Right ventricle myocardium superior (tissue), 1 donor: Measurements from ENCODE around the gene CAPN11. TPM values are rescaled to one million over a fixed set of nuclear protein-coding genes. Genes with fewer than 3 reads are reported as not detected.

Experiments
- ATAC-seq: fragments of 200-7000 bp; cut with Tn5 transposase; one replicate; pipeline ENCODE4 v1.9.1; 2020; ENCODE audit warnings: mild to moderate bottlenecking; ENCODE audit not compliant: poor library complexity
- DNase-seq: peaks from one replicate; pipeline ENCODE4 v3.0.0-alpha.2; 2020
- intact Hi-C: fragments of 100-400 bp; cut with DNase I; formaldehyde crosslinking; loops from one replicate; pipeline ENCODE4 v1.11.2; 2022
- total RNA-seq: library from RNA; stranded (reverse); fragmentation: NEBNext Ultra II Directional; extraction: Animal tissue kit (Norgen Biotek cat#: 25700); gene quantifications from one replicate; pipeline ENCODE4 v1.2.1, GENCODE V29; 2021
- donor health status: DM: no; HTN: yes; CAD: no; lungs with severe emphysema.

CAPN11 gene
- total RNA-seq, 1 donor from 2014 or later, result 0.43 TPM

DNA sequence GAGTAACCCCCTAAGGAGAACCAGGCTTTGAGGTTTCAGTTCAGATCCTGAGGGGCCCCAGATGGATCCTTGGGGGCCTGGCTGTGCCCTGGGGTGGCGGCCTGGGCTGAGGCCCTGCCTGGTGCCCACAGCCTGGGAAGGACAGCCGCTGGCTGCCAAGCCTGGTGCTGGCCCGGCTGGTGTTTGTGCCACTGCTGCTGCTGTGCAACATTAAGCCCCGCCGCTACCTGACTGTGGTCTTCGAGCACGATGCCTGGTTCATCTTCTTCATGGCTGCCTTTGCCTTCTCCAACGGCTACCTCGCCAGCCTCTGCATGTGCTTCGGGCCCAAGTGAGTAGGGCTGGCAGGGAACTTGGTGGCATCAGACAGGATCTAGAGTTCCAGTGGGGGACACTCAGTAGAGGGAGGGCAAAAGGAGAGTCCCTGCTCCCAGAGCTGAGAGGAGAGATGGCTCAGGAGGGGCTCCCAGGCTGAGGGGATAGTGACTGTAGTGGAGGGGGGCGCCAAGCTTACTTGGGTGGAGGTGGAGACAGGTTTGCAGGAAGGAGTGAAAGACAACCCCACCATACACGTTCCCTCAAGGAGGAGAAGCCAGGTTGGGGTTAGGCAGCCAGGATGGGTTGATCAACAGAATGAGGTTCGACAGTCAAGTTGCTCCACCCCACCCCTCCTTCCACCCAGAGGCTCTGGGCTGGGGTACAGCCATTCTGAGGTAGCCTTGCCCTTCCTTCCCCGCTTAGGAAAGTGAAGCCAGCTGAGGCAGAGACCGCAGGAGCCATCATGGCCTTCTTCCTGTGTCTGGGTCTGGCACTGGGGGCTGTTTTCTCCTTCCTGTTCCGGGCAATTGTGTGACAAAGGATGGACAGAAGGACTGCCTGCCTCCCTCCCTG, 74.3 kb downstream of the CAPN11 start:
- DNase-seq (no peak), ATAC-seq (no peak)
- intact Hi-C loops, result no loop called here

DNA sequence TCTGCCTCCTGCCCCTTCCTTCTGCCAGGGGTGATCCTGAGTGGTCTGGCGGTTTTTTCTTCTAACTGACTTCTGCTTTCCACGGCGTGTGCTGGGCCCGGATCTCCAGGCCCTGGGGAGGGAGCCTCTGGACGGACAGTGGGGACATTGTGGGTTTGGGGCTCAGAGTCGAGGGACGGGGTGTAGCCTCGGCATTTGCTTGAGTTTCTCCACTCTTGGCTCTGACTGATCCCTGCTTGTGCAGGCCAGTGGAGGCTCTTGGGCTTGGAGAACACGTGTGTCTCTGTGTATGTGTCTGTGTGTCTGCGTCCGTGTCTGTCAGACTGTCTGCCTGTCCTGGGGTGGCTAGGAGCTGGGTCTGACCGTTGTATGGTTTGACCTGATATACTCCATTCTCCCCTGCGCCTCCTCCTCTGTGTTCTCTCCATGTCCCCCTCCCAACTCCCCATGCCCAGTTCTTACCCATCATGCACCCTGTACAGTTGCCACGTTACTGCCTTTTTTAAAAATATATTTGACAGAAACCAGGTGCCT, 75.0 kb downstream of the CAPN11 start:
- intact Hi-C loops, result no loop called here
- ATAC-seq, result peak; percentile 30
- DNase-seq, result no peak

Other genes starting within 250 kb of the CAPN11 start
- 41.0 TPM for gene MRPL14, start 31.4 kb upstream of the CAPN11 start, total RNA-seq
- gene TMEM63B, start 31.3 kb upstream of the CAPN11 start, total RNA-seq, result 46.3 TPM
- gene MYMX, start 58.1 kb downstream of the CAPN11 start, total RNA-seq, result 0.56 TPM
- 181 TPM for gene SLC29A1, start 64.8 kb downstream of the CAPN11 start, total RNA-seq
- 853 TPM for gene HSP90AB1, start 88.3 kb downstream of the CAPN11 start, total RNA-seq
- 19.4 TPM for gene SLC35B2, start 98.7 kb downstream of the CAPN11 start, total RNA-seq
- 3.7 TPM for gene NFKBIE, start 106.7 kb downstream of the CAPN11 start, total RNA-seq
- gene TMEM151B, start 111.6 kb downstream of the CAPN11 start, total RNA-seq, result not detected
- 10.7 TPM for gene AARS2, start 154.5 kb downstream of the CAPN11 start, total RNA-seq
- not detected for gene SPATS1, start 183.8 kb downstream of the CAPN11 start, total RNA-seq
- gene CDC5L, start 228.9 kb downstream of the CAPN11 start, total RNA-seq, result 16.5 TPM